ENCODE results near the gene PANK3.
A peak's percentile ranks its signal among the peaks of the same experiment; 100 is the strongest.
"Not testable (repeated sequence)": the region's sequence is repeated elsewhere in the genome, so short reads cannot be mapped to it uniquely, and the experiment has no call there.

The PANK3 gene

DNA sequence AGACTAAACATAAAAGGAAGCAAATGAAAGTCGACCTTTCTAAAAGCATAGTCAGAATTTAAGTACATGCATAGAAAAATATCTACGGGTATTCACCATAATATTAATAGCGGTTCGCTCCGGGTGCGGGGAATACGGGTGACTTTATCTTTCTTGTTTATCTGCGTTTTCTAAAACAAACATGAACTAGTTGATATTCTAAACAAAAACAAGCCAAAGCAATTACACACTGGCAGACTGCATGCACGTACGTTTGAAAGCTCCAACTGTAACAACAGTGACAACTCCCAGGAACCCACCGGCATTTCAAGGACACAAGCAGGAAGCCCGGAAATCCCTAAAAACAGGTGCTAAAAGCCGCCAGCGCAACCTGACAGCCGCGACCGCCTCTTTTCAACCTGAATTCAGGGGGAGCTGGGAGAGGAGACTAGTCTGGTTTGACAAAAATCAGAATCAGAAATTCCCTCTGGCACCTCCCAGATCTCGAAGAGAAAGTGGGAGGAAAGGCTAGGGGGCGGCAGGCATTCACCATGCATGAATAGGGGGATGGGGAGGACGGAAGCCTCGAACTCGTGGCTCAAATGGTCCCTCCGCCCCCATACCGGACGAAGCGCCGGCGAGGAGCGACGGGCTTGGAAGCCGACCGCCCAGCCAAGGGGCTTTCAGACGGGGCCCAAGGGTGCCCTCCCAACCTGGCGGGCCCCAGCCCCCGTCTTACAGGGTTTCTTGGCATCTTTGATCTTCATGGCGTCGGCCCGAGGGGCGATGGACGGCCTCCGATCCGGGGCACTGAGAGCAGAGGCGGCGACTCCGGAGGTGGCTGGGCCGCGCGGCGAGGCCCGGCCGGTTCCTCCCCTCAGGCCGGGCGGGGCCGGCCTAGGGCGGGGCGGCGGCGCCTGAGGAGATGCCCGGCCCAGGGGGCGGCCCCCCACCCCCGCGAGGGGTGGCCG, at the start of gene PANK3:
Gene PANK3, minus strand, starts transcription at position 831 of the 950 bp plus-strand sequence. Its CDS starts 85 bp downstream, at position 746.
- DNase-seq: no peak

DNA sequence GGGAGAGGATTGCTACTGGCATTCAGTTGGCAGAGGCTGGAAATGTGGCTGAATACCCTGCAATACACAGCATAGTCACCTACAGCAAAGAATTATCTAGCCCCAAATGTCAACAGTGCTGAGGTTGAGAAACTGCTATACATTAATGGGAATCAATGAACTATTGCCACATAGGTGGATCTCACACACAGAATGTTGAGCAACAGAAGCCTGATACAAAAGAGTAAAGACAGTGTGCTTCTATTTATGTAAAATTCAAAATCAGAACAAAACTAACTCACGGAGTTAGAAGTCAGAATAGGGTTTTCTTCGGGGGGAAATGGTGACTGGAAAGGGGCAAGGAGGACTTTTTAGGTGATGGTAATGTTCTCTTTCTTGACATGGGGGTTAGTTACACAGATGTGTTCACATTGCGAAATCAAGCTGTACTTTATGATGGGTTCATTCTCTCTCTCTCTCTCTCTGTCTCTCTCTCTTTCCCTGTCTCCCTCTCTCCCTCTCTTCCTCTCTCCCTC, 45.7 kb upstream of the PANK3 start:
- no peak for DNase-seq

DNA sequence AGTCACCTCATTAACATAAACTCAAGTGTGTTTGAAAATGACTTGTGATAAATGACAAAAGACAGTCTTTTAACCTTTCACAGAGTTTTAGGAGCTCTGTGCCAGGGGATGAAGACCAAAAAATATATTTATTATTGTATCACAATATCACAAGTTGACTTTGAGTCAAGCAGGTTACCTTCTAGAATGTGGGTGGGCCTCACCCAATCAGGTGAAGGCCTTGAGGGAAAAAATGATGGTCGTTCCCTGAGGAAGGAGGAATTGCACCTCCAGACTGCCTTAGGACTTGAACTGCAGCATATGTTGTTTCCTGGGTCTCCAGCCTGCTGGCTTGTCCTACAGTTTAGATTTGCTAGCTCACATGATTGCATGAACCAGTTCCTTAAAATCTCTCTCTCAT, 41.6 kb upstream of the PANK3 start:
- no peak for DNase-seq

DNA sequence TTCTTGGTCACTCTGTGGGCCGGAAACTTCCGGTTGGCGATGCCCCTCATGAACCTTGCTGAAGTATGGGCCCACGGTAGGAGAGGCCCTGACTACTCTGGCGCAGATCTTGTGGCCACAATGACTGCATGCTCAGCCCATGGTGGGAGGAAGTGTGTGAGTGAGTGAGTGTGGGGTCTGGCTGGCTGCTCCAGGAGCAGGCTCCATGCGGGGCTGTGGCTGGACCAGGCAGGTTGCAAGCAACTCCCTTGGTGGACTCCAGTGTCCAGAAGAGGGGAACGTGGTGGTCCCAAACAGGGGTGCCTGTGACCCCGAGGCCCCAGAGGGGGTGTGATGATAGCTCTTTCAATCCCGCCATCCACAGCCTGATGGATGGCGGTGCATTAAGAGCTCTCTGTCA, 35.5 kb upstream of the PANK3 start:
- no peak for DNase-seq

DNA sequence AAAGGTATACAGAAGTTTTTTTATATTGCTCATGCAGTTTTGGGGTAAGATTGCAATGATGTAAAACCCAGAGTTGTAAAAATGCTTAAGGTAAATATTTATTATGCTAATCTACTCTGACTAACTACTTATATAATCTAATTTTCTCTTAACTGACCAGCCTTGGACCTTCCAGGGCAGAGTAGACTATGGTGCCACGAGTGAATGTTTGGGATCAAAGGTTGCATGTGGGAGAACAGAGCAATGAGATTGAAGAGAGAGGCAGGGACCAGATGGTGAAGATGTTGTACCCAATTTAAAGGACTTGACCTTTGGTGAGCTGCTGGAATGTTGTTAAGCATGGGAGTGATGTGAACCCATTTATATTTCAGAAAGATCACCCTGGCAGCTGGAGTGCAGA, 34.8 kb upstream of the PANK3 start:
- DNase-seq: no peak

DNA sequence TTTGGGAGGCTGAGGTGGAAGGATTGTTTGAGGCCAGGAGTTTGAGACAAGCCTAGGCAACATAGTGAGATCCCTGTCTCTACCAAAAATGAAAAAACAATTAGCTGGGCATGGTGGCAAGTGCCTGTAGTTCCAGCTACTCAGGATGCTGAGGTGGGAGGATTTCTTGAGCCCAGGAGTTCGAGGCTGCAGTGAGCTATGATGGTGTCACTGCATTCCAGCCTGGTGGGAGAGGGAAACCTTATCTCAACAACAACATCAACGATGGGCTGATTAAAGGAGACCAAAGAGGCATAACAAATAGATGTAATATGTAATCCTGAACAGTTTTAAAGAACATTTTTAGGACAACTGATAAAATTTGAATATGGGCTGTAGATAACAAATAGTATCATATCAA, 34.2 kb upstream of the PANK3 start:
- no peak for DNase-seq

DNA sequence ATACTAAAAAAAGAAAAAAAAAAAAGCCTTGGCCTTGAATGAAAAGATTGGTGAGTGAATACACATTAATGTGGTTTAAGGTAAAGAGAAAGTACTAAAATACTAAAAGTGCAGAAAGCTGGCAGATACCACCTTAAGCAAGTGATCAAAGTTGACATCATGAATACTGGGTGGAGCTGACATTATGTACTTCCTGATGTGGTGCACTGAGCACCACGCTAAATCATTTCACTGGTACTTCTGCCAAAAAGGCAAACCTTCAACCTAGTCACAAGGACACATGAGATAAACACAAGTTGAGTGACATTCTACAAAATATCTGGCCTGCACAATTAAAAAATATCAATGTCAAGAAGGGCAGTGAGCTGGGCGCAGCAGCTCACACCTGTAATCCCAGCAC, 33.8 kb upstream of the PANK3 start:
- DNase-seq: peak; percentile 12 to 63

DNA sequence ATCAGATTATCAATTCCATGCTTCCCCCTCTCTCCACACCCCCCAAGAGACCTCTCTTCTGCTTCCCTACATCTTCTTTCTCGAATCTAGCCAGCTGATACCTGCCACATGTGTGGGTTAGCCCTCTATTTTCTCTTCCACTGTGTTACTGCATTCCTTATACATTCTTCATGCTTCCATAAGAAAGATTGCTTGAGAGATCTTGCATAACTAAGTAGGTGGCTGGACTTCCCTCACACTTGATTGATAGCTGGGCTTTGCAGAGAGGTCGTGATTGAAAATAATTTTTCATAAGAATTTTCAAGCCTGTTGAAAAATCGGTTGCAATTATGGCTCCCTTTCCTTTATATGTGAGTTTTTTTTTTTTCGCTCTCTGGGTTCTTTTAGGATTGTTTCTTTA, 33.0 kb upstream of the PANK3 start:
- DNase-seq: no peak

DNA sequence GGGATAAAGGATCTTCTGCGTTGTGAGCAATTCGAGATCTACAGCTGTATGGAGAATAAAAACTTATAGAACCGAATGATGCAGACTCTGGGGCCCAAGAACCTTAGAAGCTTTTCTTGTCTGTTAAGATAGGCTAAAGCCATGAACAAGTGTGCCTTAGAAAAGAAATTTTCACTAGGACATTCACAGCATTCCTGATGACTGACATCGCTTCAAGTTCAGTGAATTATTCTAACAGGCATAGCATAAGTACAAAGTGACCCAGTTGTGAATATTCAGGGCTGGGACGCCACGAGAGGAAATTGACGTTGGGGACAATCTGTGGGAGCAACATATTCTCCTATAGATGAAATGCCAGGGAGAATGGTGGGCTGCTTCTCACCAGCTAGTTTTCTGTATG, 32.0 kb upstream of the PANK3 start:
- DNase-seq: no peak

DNA sequence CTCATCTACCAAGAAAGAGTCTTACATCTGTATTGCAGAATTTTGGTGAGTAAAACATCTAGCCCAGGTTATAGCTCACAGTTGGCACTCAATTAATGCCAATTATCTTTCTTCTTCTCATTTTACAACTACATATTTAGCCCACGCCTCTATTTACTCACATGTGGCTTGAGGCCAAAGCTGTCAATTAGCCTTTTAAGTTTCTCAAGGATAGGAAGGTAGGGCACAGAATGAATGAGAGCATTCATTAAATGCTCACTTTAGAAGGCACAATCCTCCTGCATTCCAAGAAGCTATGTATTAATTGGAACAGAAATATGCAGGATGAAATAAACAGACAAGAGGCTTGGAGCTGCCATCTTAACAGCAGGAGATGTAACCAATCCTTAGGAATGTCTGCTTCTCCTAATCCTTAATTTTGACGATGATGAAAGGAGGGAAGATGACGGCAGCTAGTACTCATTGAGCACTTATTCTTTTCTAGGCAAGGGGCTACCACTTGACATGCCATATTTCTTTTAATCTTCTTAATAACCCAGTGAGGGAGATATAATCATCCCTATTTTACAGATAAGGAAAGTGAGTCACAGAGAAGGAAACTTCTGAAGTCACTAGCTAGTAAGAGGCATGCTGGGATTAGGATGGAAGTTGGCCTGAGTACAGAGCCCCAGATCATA, 30.8 kb upstream of the PANK3 start:
- DNase-seq: no peak

DNA sequence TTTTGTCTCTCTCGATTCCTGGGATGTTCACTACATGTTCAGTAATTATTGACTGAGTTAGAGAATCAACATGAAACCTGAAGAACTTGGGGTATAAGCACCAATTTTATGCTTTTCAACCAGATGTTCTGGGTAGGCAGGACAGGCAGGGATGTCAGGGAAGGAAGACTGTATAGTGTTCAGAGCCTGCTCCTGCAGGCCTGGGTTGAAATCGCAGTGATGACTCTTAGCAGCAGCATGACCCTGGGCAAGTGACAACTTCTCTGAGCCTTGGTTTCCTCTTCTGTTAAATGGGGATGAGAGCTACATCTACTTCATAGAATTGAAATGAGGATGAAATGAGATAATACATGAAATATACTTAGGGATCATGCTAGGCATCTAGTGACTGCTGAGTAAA, 29.7 kb upstream of the PANK3 start:
- DNase-seq: no peak

DNA sequence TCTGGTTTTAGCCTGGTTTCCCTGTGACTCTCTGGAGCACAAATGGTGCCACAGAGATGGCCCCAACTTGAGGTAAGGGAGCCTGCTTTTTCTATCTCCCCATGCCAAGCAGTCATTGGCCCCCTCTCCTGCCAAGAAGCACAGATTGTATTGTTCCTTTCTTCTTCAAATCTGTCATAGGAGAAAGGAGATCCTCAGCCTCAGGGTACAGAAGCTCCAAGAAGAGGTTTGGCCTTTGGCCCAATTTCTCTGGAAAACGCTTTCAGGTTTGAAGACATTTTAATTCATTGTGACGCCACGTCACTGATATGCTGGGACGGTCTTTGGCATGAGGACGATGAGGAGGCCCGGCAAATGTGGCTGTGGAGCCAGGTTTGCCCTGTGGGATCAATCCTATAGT, 29.2 kb upstream of the PANK3 start:
- DNase-seq: no peak

DNA sequence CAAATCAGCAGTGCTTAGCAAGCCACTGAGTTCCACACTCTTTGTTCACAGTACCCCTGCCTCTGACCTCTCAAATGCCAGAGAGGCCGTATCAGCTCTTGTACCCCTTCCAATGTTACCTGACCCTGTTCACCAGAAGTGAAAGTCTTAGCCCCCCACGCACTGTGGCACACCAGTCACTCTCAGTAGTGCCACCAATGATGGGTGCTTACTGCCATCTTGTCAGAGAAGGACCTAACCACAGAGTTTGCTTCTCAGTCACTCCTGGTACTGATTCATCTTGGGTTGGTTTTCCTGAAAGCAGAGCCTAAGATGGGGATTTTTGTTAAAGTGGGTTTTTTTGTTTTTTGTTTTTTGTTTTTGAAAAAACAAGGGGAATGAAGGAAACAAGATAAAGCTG, 28.8 kb upstream of the PANK3 start:
- no peak for DNase-seq

DNA sequence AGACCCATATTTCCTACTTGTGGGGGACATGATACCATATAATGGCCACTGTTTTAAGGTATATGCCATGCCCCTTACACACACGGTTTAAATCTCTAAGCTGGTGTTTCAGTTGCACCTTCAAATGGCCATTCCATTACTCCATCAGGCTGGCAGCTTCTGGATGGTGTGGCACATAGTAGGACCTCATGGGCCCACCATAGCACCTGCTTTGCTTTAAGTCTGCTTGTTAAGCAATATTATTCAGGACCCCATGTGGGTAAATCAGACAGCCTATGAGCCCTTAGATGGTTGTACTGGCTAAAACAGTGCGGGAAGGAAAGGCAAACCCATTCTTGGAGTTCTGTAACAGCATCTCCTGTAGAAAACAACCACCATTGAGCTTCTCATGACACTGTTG, 27.4 kb upstream of the PANK3 start:
- no peak for DNase-seq

DNA sequence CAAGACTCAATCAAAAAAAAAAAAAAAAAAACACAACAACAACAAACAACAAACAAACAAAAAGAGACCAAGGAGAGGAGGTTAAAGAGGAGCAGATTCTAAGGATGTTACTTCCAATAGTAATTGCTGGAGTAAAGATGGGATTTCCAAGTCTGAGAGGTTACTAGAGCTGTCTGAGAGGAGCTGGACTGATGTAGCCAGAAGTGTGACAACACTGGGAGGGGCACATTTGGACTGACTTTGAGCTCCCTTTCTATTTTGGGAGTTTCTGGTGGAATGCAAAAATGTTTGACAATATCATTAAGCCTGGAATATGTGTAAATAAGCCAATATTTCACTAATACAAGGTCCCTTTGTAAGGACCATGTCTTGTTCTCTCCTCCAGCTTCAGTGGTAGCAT, 25.3 kb upstream of the PANK3 start:
- no peak for DNase-seq

DNA sequence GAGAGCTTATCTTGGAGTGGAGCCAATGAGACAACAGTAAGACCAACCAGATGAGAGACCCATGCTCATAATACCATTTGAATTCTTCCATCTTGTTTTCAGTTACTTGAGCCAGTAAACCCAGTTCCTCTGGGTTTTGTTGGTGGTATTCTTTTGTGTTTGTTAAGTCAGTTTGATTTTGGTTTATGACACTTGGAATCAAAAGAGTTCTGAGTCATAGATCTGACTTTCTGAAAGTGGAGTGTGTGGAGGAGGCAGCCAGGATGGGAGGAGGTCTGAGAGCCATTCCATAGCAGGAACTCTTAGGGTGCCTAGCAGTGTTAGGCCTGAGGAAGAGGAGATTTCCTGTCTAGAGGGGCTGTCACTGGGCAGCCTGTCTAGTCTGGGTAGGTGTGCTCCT, 24.6 kb upstream of the PANK3 start:
- no peak for DNase-seq

DNA sequence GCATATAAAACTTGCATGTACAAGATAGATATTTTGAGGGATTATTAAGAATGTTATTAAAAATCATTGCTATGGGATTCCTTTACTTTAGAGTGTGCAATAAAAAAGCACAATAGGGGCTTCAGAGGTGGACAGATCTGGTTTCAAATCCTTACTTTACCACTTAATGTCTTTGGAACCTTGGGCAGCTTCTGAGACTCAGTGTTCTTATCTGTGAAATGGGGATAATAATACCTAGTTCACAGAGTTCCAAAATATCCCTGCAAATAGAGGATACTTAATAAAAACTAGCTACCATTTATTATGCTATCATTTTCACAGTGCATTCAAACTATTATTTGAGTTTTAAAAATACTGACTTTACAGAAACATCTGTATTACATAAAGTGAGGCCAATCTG, 23.3 kb upstream of the PANK3 start:
- no peak for DNase-seq

DNA sequence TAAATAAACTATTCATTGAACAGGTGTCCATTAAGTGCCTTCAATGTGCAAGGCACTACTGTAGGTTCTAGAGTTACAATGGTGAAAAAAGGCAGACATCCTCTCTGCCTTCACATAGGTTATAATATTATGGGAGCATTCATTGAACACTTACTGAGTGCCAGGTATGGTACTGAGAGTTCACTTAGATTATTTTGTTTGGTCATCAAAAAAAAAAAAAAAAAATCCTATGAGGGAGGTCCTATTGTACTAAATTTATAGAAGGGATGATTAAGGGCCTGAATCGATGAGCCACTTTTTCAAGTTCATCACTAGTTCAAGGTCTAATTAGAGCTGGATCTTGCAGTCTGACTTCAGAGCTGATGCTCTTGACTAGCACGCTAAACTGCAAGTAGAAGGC, 22.8 kb upstream of the PANK3 start:
- DNase-seq: no peak

DNA sequence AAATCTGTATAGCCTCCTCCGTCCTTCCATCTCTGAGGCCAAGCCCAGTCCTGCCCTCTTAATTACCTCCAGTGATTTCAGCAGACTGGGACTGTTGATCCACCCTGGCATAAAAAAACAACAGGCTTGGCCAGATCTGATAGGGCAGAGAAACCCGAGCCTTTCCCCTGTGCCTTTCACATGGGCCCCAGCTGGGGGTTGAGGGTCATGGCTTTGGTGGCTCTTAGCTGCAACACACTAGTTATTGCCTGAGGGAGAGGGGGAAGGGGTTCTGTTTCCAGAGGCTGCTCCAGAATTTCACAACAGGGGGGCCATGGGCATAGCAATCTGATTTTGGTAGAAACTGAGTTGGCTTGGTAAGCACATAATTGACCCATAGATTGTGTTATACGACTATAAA, 21.2 kb upstream of the PANK3 start:
- DNase-seq: no peak

DNA sequence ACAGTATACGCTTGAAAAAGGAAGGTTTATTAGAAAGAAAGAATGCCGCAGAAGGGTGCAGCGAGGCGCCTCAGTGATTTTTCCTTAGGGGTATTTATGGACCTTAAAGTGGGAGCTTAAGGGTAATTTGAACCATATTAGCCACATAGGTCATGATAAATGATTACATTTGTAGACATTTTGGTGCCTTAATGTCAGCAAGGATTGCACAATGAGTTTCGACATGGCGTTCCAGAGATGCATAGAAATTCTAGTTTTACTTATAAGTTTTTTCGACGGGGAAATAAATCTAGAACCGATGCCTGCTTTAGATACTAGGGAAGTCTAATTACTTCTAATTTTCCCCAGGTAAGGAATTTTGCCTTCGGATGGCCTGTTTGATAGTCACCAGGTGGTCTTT, 20.7 kb upstream of the PANK3 start:
- DNase-seq: no peak

DNA sequence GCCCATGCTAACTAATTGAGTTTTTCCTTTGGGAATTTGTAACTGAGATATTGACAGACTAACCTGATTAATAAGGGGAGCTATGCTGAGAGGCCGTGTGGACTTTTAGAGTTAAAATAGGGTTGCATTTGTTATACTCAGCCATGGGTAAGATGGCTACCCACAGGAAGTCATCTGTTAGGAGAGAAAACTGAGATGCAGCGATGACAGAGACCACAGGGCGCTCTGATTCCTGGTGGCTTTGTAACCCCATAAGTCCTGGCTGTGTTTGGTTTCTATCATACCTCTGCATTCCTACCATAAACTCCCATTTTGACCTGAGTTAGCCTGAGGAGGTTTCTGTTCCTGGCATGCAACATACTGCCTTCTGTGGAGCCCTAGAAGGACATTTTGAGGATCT, 19.5 kb upstream of the PANK3 start:
- no peak for DNase-seq

DNA sequence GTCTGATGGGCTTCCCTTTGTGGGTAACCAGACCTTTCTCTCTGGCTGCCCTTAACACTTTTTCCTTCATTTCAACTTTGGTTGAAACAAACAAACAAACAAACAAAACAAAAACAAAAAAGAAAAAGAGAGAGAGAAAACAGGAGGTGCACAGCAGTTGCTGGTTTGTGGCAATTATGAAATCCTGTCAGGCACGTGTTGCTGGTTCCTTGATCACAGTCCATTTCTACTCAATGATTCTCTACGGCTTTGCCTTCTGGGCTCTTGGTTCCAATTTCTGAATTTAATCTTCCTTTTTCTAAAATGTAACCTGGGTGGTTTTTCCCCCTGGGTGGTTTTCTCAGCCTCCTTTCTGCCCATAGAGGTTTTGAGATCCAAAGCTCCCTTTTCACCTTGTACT, 17.8 kb upstream of the PANK3 start:
- no peak for DNase-seq

DNA sequence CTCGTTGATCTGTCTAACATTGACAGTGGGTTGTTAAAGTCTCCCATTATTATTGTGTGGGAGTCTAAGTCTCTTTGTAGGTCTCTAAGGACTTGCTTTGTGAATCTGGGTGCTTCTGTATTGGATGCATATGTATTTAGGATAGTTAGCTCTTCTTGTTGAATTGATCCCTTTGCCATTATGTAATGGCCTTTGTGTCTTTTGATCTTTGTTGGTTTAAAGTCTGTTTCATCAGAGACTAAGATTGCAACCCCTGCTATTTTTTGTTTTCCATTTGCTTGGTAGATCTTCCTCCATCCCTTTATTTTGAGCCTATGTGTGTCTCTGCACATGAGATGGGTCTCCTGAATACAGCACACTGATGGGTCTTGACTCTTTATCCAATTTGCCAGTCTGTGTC, 17.0 kb upstream of the PANK3 start:
- DNase-seq: not testable (repeated sequence)

DNA sequence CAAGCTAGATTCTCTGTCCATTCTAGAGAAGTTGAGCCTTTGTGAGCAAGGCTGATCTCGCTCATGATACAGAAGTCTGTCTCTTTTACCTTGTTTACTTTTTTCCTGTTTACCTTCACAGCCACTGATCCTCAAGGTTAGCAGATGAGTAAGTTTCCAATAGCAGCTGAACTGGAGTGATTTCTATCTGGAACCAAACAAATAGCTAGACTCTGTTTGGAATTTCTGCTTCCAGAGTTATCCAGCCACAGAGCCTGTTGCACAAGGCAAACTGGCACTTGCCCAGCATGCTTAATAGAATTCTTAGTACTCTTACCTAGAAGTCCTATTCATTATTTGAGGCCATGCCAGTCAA, 12.8 kb upstream of the PANK3 start:
- no peak for DNase-seq
